K562 (cell line): ENCODE results near the gene TMEM72. TPM values are rescaled to one million over a fixed set of nuclear protein-coding genes. Genes with fewer than 3 reads are reported as not detected.

Experiments used
- EWSR1 ChIP-seq: fragments of 450-650 bp; IDR thresholded peaks from 2 replicates; pipeline ENCODE4 v1.6.1; 2018; ENCODE audit warnings: borderline replicate concordance, mild to moderate bottlenecking, low read depth, moderate library complexity; ENCODE audit not compliant: partially characterized antibody
- HNRNPL ChIP-seq: fragments of 200-400 bp; formaldehyde crosslinking; IDR thresholded peaks from 2 replicates; pipeline ENCODE4 v1.6.1; 2017; ENCODE audit warnings: low read depth, mild to moderate bottlenecking, low read length
- HNRNPUL1 ChIP-seq: fragments of 200-400 bp; formaldehyde crosslinking; IDR thresholded peaks from 2 replicates; pipeline ENCODE4 v1.6.1; 2017; ENCODE audit warnings: low read length
- LCOR ChIP-seq: sonication (generic); formaldehyde crosslinking; IDR thresholded peaks from 2 replicates; pipeline ENCODE4 v1.8.0; 2022; ENCODE audit warnings: mild to moderate bottlenecking, missing genetic modification reagents
- SMARCC2 ChIP-seq: fragments of 450-650 bp; IDR thresholded peaks from 2 replicates; pipeline ENCODE4 v1.6.1; 2017; ENCODE audit warnings: antibody characterized with exemption, moderate library complexity, mild to moderate bottlenecking, low read depth
- TRIM24 ChIP-seq, 2 experiments: fragments of 450-650 bp; IDR thresholded peaks; 2 replicates each; pipeline ENCODE4 v1.6.1; 2016
- ZBTB7A ChIP-seq: IDR thresholded peaks from 2 replicates; pipeline ENCODE4 v1.6.1; 2011; ENCODE audit warnings: low read depth, mild to moderate bottlenecking, low read length, moderate library complexity, borderline replicate concordance; ENCODE audit not compliant: control insufficient read depth
- ZNF589 ChIP-seq: fragments of 200-800 bp; sonication (Bioruptor generic); IDR thresholded peaks from 2 replicates; pipeline ENCODE4 v1.6.1; 2016; ENCODE audit warnings: low read depth, missing genetic modification characterization, missing compliant biosample characterization
- polyA plus RNA-seq, 8 experiments: library from polyadenylated mRNA; depleted of rRNA in 4 of 8; stranded (reverse) in 5 of 8; unstranded in 3 of 8; fragments of >200 nt; fragmentation: Nextera tagmentation in 2 of 8; fragmentation: Illumina TruSeq in 1 of 8; extraction: Ambion mirVana in 2 of 8; extraction: Trizol in 1 of 8; gene quantifications; 2 replicates each; pipeline versions ENCODE4 v1.2.1 to v1.2.3, GENCODE V29; 2011 to 2014; ENCODE audit warnings: inconsistent platforms in 1 of 8, missing spikeins in 1 of 8
- total RNA-seq, 7 experiments: library from RNA; depleted of rRNA in 6 of 7; stranded (reverse); fragments of >200 nt in 6 of 7; fragmentation: Illumina TruSeq in 2 of 7; extraction: Trizol in 2 of 7; gene quantifications; 2 replicates each; pipeline versions ENCODE4 v1.2.1 to v1.2.3, GENCODE V29; 2011 to 2021; ENCODE audit warnings: low replicate concordance in 1 of 7
- TF ChIP-seq, protein P1 (sequence below): sonication (generic); formaldehyde crosslinking; IDR thresholded peaks from 2 replicates; pipeline ENCODE4 v1.8.0; 2022; ENCODE audit warnings: missing genetic modification reagents, mild to moderate bottlenecking, borderline replicate concordance
- TF ChIP-seq, protein P2 (sequence below): fragments of 450-650 bp; IDR thresholded peaks from 2 replicates; pipeline ENCODE4 v1.6.1; 2016; ENCODE audit warnings: mild to moderate bottlenecking, moderate library complexity
- TF ChIP-seq, protein P3 (sequence below): sonication (generic); formaldehyde crosslinking; IDR thresholded peaks from 2 replicates; pipeline ENCODE4 v1.4.0; 2020; ENCODE audit warnings: mild to moderate bottlenecking, missing genetic modification reagents

The TMEM72 gene
- total and polyA plus RNA-seq, 9 of the 15 experiments (the other 6 are each of a cell fraction or from before 2014, with no cell fraction given), result not detected

DNA sequence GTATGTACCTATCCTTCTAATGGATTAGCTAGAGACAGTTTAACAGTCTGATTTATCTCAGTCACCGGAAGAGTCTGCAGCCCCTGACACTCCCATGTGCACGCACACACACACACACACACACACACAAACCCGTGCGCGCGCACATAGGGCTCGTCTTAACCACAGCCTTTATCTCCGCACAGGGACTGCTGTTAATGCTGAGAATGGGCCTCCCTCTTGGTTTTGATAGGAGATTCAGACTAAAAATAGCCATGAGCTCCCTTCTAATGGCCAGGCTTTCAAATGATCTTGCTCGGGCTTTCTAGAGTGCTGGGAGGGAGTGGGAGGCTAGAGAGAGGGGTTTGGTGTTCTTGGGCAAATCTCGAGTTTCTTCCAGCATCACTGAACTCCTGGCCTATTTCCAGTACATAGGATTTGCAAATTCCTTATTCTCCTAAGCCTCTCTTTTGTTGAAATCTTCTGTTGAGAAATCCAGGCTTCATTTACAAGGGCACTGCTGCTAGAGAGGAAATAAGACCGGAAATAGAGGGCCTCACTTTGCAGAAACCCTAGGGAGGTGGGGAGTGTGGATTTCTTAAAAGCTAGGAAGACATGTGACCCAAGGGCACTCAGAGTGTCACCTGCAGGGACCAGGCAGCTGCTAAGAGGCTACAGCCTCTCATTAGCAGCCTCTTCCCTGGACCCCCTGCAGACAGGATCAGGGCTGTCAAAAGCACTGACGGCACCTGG lies 2.4 kb downstream of the TMEM72 start (continued):
- TF ChIP-seq, protein P1, sequence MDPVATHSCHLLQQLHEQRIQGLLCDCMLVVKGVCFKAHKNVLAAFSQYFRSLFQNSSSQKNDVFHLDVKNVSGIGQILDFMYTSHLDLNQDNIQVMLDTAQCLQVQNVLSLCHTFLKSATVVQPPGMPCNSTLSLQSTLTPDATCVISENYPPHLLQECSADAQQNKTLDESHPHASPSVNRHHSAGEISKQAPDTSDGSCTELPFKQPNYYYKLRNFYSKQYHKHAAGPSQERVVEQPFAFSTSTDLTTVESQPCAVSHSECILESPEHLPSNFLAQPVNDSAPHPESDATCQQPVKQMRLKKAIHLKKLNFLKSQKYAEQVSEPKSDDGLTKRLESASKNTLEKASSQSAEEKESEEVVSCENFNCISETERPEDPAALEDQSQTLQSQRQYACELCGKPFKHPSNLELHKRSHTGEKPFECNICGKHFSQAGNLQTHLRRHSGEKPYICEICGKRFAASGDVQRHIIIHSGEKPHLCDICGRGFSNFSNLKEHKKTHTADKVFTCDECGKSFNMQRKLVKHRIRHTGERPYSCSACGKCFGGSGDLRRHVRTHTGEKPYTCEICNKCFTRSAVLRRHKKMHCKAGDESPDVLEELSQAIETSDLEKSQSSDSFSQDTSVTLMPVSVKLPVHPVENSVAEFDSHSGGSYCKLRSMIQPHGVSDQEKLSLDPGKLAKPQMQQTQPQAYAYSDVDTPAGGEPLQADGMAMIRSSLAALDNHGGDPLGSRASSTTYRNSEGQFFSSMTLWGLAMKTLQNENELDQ (CRISPR knock-in tag), result no peak
- TF ChIP-seq, protein P2, sequence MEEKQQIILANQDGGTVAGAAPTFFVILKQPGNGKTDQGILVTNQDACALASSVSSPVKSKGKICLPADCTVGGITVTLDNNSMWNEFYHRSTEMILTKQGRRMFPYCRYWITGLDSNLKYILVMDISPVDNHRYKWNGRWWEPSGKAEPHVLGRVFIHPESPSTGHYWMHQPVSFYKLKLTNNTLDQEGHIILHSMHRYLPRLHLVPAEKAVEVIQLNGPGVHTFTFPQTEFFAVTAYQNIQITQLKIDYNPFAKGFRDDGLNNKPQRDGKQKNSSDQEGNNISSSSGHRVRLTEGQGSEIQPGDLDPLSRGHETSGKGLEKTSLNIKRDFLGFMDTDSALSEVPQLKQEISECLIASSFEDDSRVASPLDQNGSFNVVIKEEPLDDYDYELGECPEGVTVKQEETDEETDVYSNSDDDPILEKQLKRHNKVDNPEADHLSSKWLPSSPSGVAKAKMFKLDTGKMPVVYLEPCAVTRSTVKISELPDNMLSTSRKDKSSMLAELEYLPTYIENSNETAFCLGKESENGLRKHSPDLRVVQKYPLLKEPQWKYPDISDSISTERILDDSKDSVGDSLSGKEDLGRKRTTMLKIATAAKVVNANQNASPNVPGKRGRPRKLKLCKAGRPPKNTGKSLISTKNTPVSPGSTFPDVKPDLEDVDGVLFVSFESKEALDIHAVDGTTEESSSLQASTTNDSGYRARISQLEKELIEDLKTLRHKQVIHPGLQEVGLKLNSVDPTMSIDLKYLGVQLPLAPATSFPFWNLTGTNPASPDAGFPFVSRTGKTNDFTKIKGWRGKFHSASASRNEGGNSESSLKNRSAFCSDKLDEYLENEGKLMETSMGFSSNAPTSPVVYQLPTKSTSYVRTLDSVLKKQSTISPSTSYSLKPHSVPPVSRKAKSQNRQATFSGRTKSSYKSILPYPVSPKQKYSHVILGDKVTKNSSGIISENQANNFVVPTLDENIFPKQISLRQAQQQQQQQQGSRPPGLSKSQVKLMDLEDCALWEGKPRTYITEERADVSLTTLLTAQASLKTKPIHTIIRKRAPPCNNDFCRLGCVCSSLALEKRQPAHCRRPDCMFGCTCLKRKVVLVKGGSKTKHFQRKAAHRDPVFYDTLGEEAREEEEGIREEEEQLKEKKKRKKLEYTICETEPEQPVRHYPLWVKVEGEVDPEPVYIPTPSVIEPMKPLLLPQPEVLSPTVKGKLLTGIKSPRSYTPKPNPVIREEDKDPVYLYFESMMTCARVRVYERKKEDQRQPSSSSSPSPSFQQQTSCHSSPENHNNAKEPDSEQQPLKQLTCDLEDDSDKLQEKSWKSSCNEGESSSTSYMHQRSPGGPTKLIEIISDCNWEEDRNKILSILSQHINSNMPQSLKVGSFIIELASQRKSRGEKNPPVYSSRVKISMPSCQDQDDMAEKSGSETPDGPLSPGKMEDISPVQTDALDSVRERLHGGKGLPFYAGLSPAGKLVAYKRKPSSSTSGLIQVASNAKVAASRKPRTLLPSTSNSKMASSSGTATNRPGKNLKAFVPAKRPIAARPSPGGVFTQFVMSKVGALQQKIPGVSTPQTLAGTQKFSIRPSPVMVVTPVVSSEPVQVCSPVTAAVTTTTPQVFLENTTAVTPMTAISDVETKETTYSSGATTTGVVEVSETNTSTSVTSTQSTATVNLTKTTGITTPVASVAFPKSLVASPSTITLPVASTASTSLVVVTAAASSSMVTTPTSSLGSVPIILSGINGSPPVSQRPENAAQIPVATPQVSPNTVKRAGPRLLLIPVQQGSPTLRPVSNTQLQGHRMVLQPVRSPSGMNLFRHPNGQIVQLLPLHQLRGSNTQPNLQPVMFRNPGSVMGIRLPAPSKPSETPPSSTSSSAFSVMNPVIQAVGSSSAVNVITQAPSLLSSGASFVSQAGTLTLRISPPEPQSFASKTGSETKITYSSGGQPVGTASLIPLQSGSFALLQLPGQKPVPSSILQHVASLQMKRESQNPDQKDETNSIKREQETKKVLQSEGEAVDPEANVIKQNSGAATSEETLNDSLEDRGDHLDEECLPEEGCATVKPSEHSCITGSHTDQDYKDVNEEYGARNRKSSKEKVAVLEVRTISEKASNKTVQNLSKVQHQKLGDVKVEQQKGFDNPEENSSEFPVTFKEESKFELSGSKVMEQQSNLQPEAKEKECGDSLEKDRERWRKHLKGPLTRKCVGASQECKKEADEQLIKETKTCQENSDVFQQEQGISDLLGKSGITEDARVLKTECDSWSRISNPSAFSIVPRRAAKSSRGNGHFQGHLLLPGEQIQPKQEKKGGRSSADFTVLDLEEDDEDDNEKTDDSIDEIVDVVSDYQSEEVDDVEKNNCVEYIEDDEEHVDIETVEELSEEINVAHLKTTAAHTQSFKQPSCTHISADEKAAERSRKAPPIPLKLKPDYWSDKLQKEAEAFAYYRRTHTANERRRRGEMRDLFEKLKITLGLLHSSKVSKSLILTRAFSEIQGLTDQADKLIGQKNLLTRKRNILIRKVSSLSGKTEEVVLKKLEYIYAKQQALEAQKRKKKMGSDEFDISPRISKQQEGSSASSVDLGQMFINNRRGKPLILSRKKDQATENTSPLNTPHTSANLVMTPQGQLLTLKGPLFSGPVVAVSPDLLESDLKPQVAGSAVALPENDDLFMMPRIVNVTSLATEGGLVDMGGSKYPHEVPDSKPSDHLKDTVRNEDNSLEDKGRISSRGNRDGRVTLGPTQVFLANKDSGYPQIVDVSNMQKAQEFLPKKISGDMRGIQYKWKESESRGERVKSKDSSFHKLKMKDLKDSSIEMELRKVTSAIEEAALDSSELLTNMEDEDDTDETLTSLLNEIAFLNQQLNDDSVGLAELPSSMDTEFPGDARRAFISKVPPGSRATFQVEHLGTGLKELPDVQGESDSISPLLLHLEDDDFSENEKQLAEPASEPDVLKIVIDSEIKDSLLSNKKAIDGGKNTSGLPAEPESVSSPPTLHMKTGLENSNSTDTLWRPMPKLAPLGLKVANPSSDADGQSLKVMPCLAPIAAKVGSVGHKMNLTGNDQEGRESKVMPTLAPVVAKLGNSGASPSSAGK, result no peak; the same call in 1 of the 2 replicates
- TF ChIP-seq HNRNPL (no peak), EWSR1 (no peak), HNRNPUL1 (no peak), LCOR (CRISPR knock-in tag) (no peak), TRIM24 (IDR thresholded peaks at IDR 0.05) (peak; percentile 84 to 89), ZBTB7A (no peak), SMARCC2 (0 out of 2 replicates have a peak, but pooled peaks have one; percentile 45), ZNF589 (peak; percentile 67; the same call in 1 of the 2 replicates)
- TF ChIP-seq, protein P3, sequence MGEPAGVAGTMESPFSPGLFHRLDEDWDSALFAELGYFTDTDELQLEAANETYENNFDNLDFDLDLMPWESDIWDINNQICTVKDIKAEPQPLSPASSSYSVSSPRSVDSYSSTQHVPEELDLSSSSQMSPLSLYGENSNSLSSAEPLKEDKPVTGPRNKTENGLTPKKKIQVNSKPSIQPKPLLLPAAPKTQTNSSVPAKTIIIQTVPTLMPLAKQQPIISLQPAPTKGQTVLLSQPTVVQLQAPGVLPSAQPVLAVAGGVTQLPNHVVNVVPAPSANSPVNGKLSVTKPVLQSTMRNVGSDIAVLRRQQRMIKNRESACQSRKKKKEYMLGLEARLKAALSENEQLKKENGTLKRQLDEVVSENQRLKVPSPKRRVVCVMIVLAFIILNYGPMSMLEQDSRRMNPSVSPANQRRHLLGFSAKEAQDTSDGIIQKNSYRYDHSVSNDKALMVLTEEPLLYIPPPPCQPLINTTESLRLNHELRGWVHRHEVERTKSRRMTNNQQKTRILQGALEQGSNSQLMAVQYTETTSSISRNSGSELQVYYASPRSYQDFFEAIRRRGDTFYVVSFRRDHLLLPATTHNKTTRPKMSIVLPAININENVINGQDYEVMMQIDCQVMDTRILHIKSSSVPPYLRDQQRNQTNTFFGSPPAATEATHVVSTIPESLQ (CRISPR knock-in tag), result no peak
